CD8-positive, alpha-beta memory T cell (primary cell): ENCODE measurements around the gene CLEC5A. TPM values are rescaled to one million over a fixed set of nuclear protein-coding genes. Genes with fewer than 3 reads are reported as not detected.

ENCODE experiments used
- CTCF ChIA-PET: fragments of 350-600 bp; sonication (Branson Sonifier 250); formaldehyde crosslinking; loops from one replicate; lab custom pipeline; 2021; ENCODE audit warnings: antibody characterized with exemption; lab: Charles Lee
- POLR2A ChIA-PET: fragments of 350-600 bp; sonication (Branson Sonifier 250); formaldehyde crosslinking; loops from one replicate; lab custom pipeline; 2021; ENCODE audit warnings: antibody characterized with exemption; lab: Charles Lee
- DNase-seq, 5 donors: peaks; one replicate each; pipeline versions ENCODE4 v3.0.0 to v3.0.0-alpha.2; 2020 to 2022; ENCODE audit warnings: mixed read lengths in 1 of 5
- H3K27ac ChIP-seq: one replicate; pipeline ENCODE4 v1.7.0; 2013; ENCODE audit warnings: low read depth, mild to moderate bottlenecking, low read length, moderate library complexity
- H3K27me3 ChIP-seq: 2 replicates; pipeline ENCODE4 v1.7.0; 2013; ENCODE audit warnings: low read length, mild to moderate bottlenecking; ENCODE audit not compliant: insufficient read depth, poor library complexity, severe bottlenecking
- H3K36me3 ChIP-seq: 2 replicates; pipeline ENCODE4 v1.7.0; 2013; ENCODE audit warnings: mild to moderate bottlenecking, low read length, moderate library complexity; ENCODE audit not compliant: insufficient read depth
- H3K4me1 ChIP-seq: 2 replicates; pipeline ENCODE4 v1.7.0; 2013; ENCODE audit warnings: mild to moderate bottlenecking, low read length, moderate library complexity; ENCODE audit not compliant: insufficient read depth
- H3K4me3 ChIP-seq: 2 replicates; pipeline ENCODE4 v1.7.0; 2013; ENCODE audit warnings: mild to moderate bottlenecking, low read length
- H3K9me3 ChIP-seq: 2 replicates; pipeline ENCODE4 v1.7.0; 2013; ENCODE audit warnings: mild to moderate bottlenecking, low read length
- H3K27ac Mint-ChIP-seq, 8 donors: one replicate each; pipeline ENCODE4 v1.8.0; 2020 to 2021; ENCODE audit warnings: mixed read lengths in 8 of 8, mild to moderate bottlenecking in 6 of 8, inconsistent platforms in 3 of 8, moderate library complexity in 3 of 8
- H3K27me3 Mint-ChIP-seq, 2 donors: one replicate each; pipeline ENCODE4 v1.8.0; 2020 to 2021; ENCODE audit warnings: mixed read lengths in 2 of 2, mild to moderate bottlenecking in 1 of 2, moderate library complexity in 1 of 2
- H3K36me3 Mint-ChIP-seq, 3 donors: one replicate each; pipeline ENCODE4 v1.8.0; 2020 to 2021; ENCODE audit warnings: mixed read lengths in 3 of 3, inconsistent platforms in 1 of 3, mild to moderate bottlenecking in 1 of 3
- H3K4me1 Mint-ChIP-seq, 3 donors: one replicate each; pipeline ENCODE4 v1.8.0; 2020 to 2021; ENCODE audit warnings: mixed read lengths in 3 of 3, inconsistent platforms in 1 of 3, mild to moderate bottlenecking in 1 of 3
- H3K4me3 Mint-ChIP-seq, 7 donors: one replicate each; pipeline ENCODE4 v1.8.0; 2020 to 2021; ENCODE audit warnings: mixed read lengths in 7 of 7, mild to moderate bottlenecking in 6 of 7, moderate library complexity in 4 of 7, inconsistent platforms in 2 of 7
- H3K9me3 Mint-ChIP-seq, 5 donors: one replicate each; pipeline ENCODE4 v1.8.0; 2020 to 2022; ENCODE audit warnings: mixed read lengths in 5 of 5, mild to moderate bottlenecking in 3 of 5, moderate library complexity in 2 of 5, inconsistent platforms in 1 of 5
- polyA plus RNA-seq: library from polyadenylated mRNA; unstranded; fragments of 300-500 nt; fragmentation: Illumina TruSeq; gene quantifications from one replicate; pipeline ENCODE4 v1.2.3, GENCODE V29; 2021
- total RNA-seq, 2 experiments: library from RNA; stranded (reverse); gene quantifications; one replicate each; pipeline ENCODE4 v1.2.3, GENCODE V29; 2021

Gene CLEC5A
- total and polyA plus RNA-seq, 3 experiments from 2014 or later = 0.24 to 0.29 TPM; not detected in 1

GRCh38 chr7:141960687-141961422 lies 14.1 kb upstream of the CLEC5A start:
- H3K27me3 ChIP-seq = no peaks in the 10 kb centered on the region
- no peak overlapping the region for H3K27ac ChIP-seq
- ChIA-PET CTCF (no interaction called here), POLR2A (no interaction called here)
- H3K36me3 ChIP-seq = no peaks in the 10 kb centered on the region
- no peak overlapping the region for H3K4me3 Mint-ChIP-seq
- H3K4me1 Mint-ChIP-seq = no peaks in the 10 kb centered on the region
- DNase-seq = no peak
- peaks cover 0 to 5% (median 0%) of the 10 kb centered on the region in 5 donors for H3K9me3 Mint-ChIP-seq
- no peaks in the 10 kb centered on the region for H3K9me3 ChIP-seq
- no peaks in the 10 kb centered on the region for H3K4me1 ChIP-seq
- peaks cover under 1 to 7% of the 10 kb centered on the region in 2 donors for H3K27me3 Mint-ChIP-seq
- H3K4me3 ChIP-seq = no peak overlapping the region
- H3K36me3 Mint-ChIP-seq = no peaks in the 10 kb centered on the region
- H3K27ac Mint-ChIP-seq = no peak overlapping the region

DNA sequence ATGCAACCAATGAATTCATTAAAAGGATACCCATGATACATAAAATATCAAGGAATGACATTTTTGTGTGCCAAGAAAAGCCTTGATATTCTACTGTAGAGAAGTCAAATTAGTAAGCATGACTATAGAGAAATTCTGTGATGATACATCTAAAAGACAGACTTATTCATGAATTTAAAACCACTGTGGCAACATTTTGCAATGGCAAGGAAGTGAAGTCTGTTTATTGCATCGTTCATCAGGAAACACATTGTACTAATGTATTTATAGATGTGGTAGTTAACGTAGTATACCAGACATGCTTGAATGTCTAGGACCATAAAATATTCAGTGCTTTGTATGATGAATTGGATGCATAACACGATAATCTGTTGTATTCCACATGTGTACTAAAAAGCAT lies 9.3 kb upstream of the CLEC5A start:
- H3K36me3 Mint-ChIP-seq = no peaks in the 10 kb centered on the region
- CTCF ChIA-PET = no interaction called here

DNA sequence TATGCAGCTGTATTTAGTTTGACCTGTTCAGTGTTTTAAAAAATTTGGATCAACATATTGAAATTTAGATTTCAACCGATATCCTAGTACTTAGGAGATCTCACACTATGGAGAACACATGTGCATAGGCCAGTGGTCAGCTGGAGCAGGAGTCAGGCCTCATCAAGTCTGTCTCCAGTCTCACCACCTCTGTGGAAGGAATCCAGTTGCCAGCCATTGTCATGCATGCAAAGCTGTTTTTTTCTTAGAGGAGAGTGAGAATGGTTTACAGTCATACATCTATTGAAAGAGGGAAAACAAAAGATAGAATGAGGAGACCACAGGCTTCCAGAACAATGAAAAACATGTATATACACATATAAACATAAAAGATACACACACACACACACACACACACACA lies 7.6 kb upstream of the CLEC5A start:
- no peaks in the 10 kb centered on the region for H3K4me1 Mint-ChIP-seq
- H3K9me3 ChIP-seq = no peaks in the 10 kb centered on the region
- no peak for DNase-seq
- peaks cover 8 to 10% of the 10 kb centered on the region in 2 donors for H3K27me3 Mint-ChIP-seq
- POLR2A ChIA-PET = no interaction called here
- H3K4me1 ChIP-seq = no peaks in the 10 kb centered on the region
- no peaks in the 10 kb centered on the region for H3K36me3 ChIP-seq
- H3K4me3 ChIP-seq = no peak overlapping the region
- CTCF ChIA-PET = no interaction called here
- H3K27ac ChIP-seq = no peak overlapping the region
- no peak overlapping the region for H3K4me3 Mint-ChIP-seq
- no peaks in the 10 kb centered on the region for H3K27me3 ChIP-seq
- no peak overlapping the region for H3K27ac Mint-ChIP-seq
- peaks cover 0 to 3% (median 0%) of the 10 kb centered on the region in 5 donors for H3K9me3 Mint-ChIP-seq
- H3K36me3 Mint-ChIP-seq = no peaks in the 10 kb centered on the region

More for the DNA sequence above, 9.3 kb upstream of the CLEC5A start:
- Mint-ChIP-seq H3K9me3 (peaks cover 0 to under 1% (median 0%) of the 10 kb centered on the region in 5 donors), H3K27me3 (peaks cover 4 to 8% of the 10 kb centered on the region in 2 donors), H3K4me1 (no peaks in the 10 kb centered on the region), H3K4me3 (no peak overlapping the region), H3K27ac (no peak overlapping the region)
- Histone ChIP-seq H3K4me1 (no peaks in the 10 kb centered on the region), H3K9me3 (no peaks in the 10 kb centered on the region), H3K36me3 (no peaks in the 10 kb centered on the region), H3K27me3 (no peaks in the 10 kb centered on the region), H3K4me3 (no peak overlapping the region), H3K27ac (no peak overlapping the region)
- no peak for DNase-seq
- POLR2A ChIA-PET = no interaction called here

GRCh38 chr7:141952461-141952860 lies 5.7 kb upstream of the CLEC5A start:
- H3K9me3 Mint-ChIP-seq = peaks cover 0 to 3% (median 0%) of the 10 kb centered on the region in 5 donors
- CTCF ChIA-PET = no interaction called here
- peaks cover 8 to 10% of the 10 kb centered on the region in 2 donors for H3K27me3 Mint-ChIP-seq
- POLR2A ChIA-PET = no interaction called here
- Histone ChIP-seq H3K9me3 (no peaks in the 10 kb centered on the region), H3K4me1 (no peaks in the 10 kb centered on the region), H3K27me3 (no peaks in the 10 kb centered on the region), H3K36me3 (no peaks in the 10 kb centered on the region), H3K4me3 (no peak overlapping the region), H3K27ac (no peak overlapping the region)
- no peak for DNase-seq
- H3K27ac Mint-ChIP-seq = no peak overlapping the region
- H3K36me3 Mint-ChIP-seq = no peaks in the 10 kb centered on the region
- H3K4me1 Mint-ChIP-seq = no peaks in the 10 kb centered on the region
- no peak overlapping the region for H3K4me3 Mint-ChIP-seq

- H3K36me3 Mint-ChIP-seq = no peaks in the 10 kb centered on the region
- no peaks in the 10 kb centered on the region for H3K4me1 ChIP-seq
- no peak overlapping the region for H3K4me3 ChIP-seq
- no peaks in the 10 kb centered on the region for H3K4me1 Mint-ChIP-seq
- no peaks in the 10 kb centered on the region for H3K36me3 ChIP-seq
- ChIA-PET POLR2A (no interaction called here), CTCF (no interaction called here)
- peaks cover 8 to 10% of the 10 kb centered on the region in 2 donors for H3K27me3 Mint-ChIP-seq
- H3K4me3 Mint-ChIP-seq = no peak overlapping the region
- no peaks in the 10 kb centered on the region for H3K9me3 ChIP-seq
- H3K27ac Mint-ChIP-seq = no peak overlapping the region
- no peak for DNase-seq
- H3K27ac ChIP-seq = no peak overlapping the region
- no peaks in the 10 kb centered on the region for H3K27me3 ChIP-seq
- peaks cover 0 to 3% (median 0%) of the 10 kb centered on the region in 5 donors for H3K9me3 Mint-ChIP-seq
Observed at GRCh38 chr7:141950806-141951205, 4.0 kb upstream of the CLEC5A start.

- DNase-seq = no peak
- no peak overlapping the region for H3K4me3 ChIP-seq
- H3K27ac ChIP-seq = no peak overlapping the region
- ChIA-PET POLR2A (no interaction called here), CTCF (no interaction called here)
- no peak overlapping the region for H3K27ac Mint-ChIP-seq
- peaks cover 0 to 3% (median 0%) of the 10 kb centered on the region in 5 donors for H3K9me3 Mint-ChIP-seq
- H3K36me3 ChIP-seq = no peaks in the 10 kb centered on the region
- H3K4me3 Mint-ChIP-seq = no peak overlapping the region
- no peaks in the 10 kb centered on the region for H3K4me1 Mint-ChIP-seq
- no peaks in the 10 kb centered on the region for H3K9me3 ChIP-seq
- H3K27me3 Mint-ChIP-seq = peaks cover 8 to 10% of the 10 kb centered on the region in 2 donors
- no peaks in the 10 kb centered on the region for H3K4me1 ChIP-seq
- H3K27me3 ChIP-seq = no peaks in the 10 kb centered on the region
- no peaks in the 10 kb centered on the region for H3K36me3 Mint-ChIP-seq
Observed at GRCh38 chr7:141949911-141950310, 3.1 kb upstream of the CLEC5A start.

DNA sequence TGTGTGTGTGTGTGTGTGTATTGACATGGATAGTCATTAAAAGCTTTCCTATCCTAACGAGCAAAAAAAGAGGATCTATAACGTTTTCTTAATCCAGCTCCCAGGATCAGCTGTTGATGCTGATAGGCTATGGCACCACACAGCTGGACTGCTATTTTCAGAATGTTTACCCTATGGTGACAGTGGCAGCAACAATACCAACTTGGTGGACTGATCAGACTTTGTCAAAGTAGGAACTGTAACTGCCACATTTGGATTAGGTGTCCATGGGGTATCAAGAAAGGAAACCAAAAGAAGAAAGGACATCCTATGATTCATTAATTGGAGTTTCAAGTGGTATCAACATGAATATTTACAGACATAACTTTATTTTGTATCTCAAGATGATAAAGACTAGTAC lies 2.7 kb upstream of the CLEC5A start:
- Mint-ChIP-seq H3K27me3 (peaks cover 4 to 10% of the 10 kb centered on the region in 2 donors), H3K36me3 (no peaks in the 10 kb centered on the region), H3K4me3 (no peak overlapping the region), H3K9me3 (peaks cover 0 to 3% (median 0%) of the 10 kb centered on the region in 5 donors), H3K27ac (no peak overlapping the region), H3K4me1 (no peaks in the 10 kb centered on the region)
- H3K4me3 ChIP-seq = no peak overlapping the region
- CTCF ChIA-PET = no interaction called here
- no peaks in the 10 kb centered on the region for H3K9me3 ChIP-seq
- no peaks in the 10 kb centered on the region for H3K27me3 ChIP-seq
- H3K4me1 ChIP-seq = no peaks in the 10 kb centered on the region
- H3K36me3 ChIP-seq = no peaks in the 10 kb centered on the region
- POLR2A ChIA-PET = no interaction called here
- H3K27ac ChIP-seq = no peak overlapping the region
- DNase-seq = no peak

GRCh38 chr7:141949021-141949420 lies 2.2 kb upstream of the CLEC5A start:
- Histone ChIP-seq H3K9me3 (no peaks in the 10 kb centered on the region), H3K4me3 (no peak overlapping the region), H3K36me3 (no peaks in the 10 kb centered on the region), H3K4me1 (no peaks in the 10 kb centered on the region), H3K27me3 (no peaks in the 10 kb centered on the region), H3K27ac (no peak overlapping the region)
- DNase-seq = no peak
- Mint-ChIP-seq H3K4me1 (no peaks in the 10 kb centered on the region), H3K9me3 (peaks cover 0 to 3% (median 0%) of the 10 kb centered on the region in 5 donors), H3K36me3 (no peaks in the 10 kb centered on the region), H3K4me3 (no peak overlapping the region), H3K27me3 (peaks cover 0 to 6% of the 10 kb centered on the region in 2 donors), H3K27ac (no peak overlapping the region)
- ChIA-PET POLR2A (no interaction called here), CTCF (no interaction called here)
